NK-92 treated with Interleukin-12 subunit alpha and Interleukin-12 subunit beta, amount 100 ng/mL, for 24 hours (cell line): ENCODE results near the gene TMEM163.

Experiments
- DNase-seq: peaks from one replicate; lab custom pipeline; 2025; lab: John Stamatoyannopoulos, UW

TMEM163 gene

GRCh38 chr2:134410006-134410405 is 308.8 kb downstream of the TMEM163 start:
- no peak for DNase-seq

GRCh38 chr2:134408791-134409190 is 310.0 kb downstream of the TMEM163 start:
- no peak for DNase-seq

- no peak for DNase-seq
These were observed 310.4 kb downstream of the TMEM163 start for GRCh38 chr2:134408386-134408785.

- no peak for DNase-seq
These were observed 311.5 kb downstream of the TMEM163 start for GRCh38 chr2:134407154-134407890.

- DNase-seq, result no peak
These were observed 312.1 kb downstream of the TMEM163 start for GRCh38 chr2:134406736-134407135.

- no peak for DNase-seq
These were observed 312.5 kb downstream of the TMEM163 start for GRCh38 chr2:134406311-134406710.
